ENCODE data around the gene TBC1D26. TPM values are rescaled to one million over a fixed set of nuclear protein-coding genes. Genes with fewer than 3 reads are reported as not detected.
"Not testable (repeated sequence)": the region's sequence is repeated elsewhere in the genome, so short reads cannot be mapped to it uniquely, and the experiment has no call there.

TBC1D26 gene
- total RNA-seq, 1 donor from 2014 or later, result not detected

GRCh38 chr17:15742051-15742795, 10.1 kb downstream of the TBC1D26 start:
- H3K9me3 ChIP-seq (replicated peaks), result no peaks in the 10 kb centered on the region
- intact Hi-C loops (cut with micrococcal nuclease), result no loop called here
- H3K36me3 ChIP-seq, result no peaks in the 10 kb centered on the region
- no peaks in the 10 kb centered on the region for H3K27me3 ChIP-seq (ENCODE audit: low read depth)
- no peaks in the 10 kb centered on the region for H3K4me1 ChIP-seq
- no peak overlapping the region for H3K4me3 ChIP-seq
- DNase-seq, result no peak
- no peak overlapping the region for H3K27ac ChIP-seq (replicated peaks)
- TF ChIP-seq CTCF (IDR thresholded peaks at IDR 0.05; ENCODE audit: borderline replicate concordance), result no peak

- no peak for DNase-seq
- Histone ChIP-seq H3K27ac (replicated peaks) (no peak overlapping the region), H3K4me3 (no peak overlapping the region), H3K9me3 (replicated peaks) (no peaks in the 10 kb centered on the region), H3K27me3 (ENCODE audit: low read depth) (no peaks in the 10 kb centered on the region), H3K4me1 (no peaks in the 10 kb centered on the region), H3K36me3 (no peaks in the 10 kb centered on the region)
- intact Hi-C loops (cut with micrococcal nuclease), result no loop called here
- TF ChIP-seq CTCF (IDR thresholded peaks at IDR 0.05; ENCODE audit: borderline replicate concordance), result no peak
These were observed 10.8 kb downstream of the TBC1D26 start for GRCh38 chr17:15742921-15743320.

GRCh38 chr17:15744074-15744676, 12.1 kb downstream of the TBC1D26 start:
- DNase-seq, result no peak
- Histone ChIP-seq H3K4me1 (no peaks in the 10 kb centered on the region), H3K36me3 (no peaks in the 10 kb centered on the region), H3K4me3 (no peak overlapping the region), H3K27ac (replicated peaks) (no peak overlapping the region), H3K27me3 (ENCODE audit: low read depth) (peaks cover 1% of the 10 kb centered on the region), H3K9me3 (replicated peaks) (no peaks in the 10 kb centered on the region)
- no peak for TF ChIP-seq CTCF (IDR thresholded peaks at IDR 0.05; ENCODE audit: borderline replicate concordance)
- intact Hi-C loops (cut with micrococcal nuclease), result no loop called here

GRCh38 chr17:15744885-15745284, 12.8 kb downstream of the TBC1D26 start:
- H3K9me3 ChIP-seq (replicated peaks), result no peaks in the 10 kb centered on the region
- H3K27ac ChIP-seq (replicated peaks), result no peak overlapping the region
- intact Hi-C loops (cut with micrococcal nuclease), result no loop called here
- H3K36me3 ChIP-seq, result no peaks in the 10 kb centered on the region
- DNase-seq, result no peak
- H3K27me3 ChIP-seq (ENCODE audit: low read depth), result peaks cover 6% of the 10 kb centered on the region
- no peak for TF ChIP-seq CTCF (IDR thresholded peaks at IDR 0.05; ENCODE audit: borderline replicate concordance)
- no peaks in the 10 kb centered on the region for H3K4me1 ChIP-seq
- no peak overlapping the region for H3K4me3 ChIP-seq

GRCh38 chr17:15749403-15749802, 17.3 kb downstream of the TBC1D26 start:
- intact Hi-C loops (cut with micrococcal nuclease); H3K36me3 ChIP-seq; H3K4me1 ChIP-seq; H3K4me3 ChIP-seq; DNase-seq; H3K9me3 ChIP-seq (replicated peaks); H3K27ac ChIP-seq (replicated peaks): not testable (repeated sequence)
- H3K27me3 ChIP-seq (ENCODE audit: low read depth), result peaks cover 19% of the 10 kb centered on the region

GRCh38 chr17:15768865-15769533, 36.9 kb downstream of the TBC1D26 start:
- intact Hi-C loops (cut with micrococcal nuclease); H3K27ac ChIP-seq (replicated peaks); DNase-seq; H3K4me1 ChIP-seq; H3K9me3 ChIP-seq (replicated peaks); H3K36me3 ChIP-seq; H3K27me3 ChIP-seq (ENCODE audit: low read depth); H3K4me3 ChIP-seq: not testable (repeated sequence)

- H3K4me1 ChIP-seq; DNase-seq; H3K36me3 ChIP-seq; H3K27me3 ChIP-seq (ENCODE audit: low read depth); H3K27ac ChIP-seq (replicated peaks); intact Hi-C loops (cut with micrococcal nuclease); H3K4me3 ChIP-seq: not testable (repeated sequence)
- peaks cover 15% of the 10 kb centered on the region for H3K9me3 ChIP-seq (replicated peaks)
These were observed 38.6 kb downstream of the TBC1D26 start for GRCh38 chr17:15770679-15771078.
